ENCODE data around the gene ERFL.

Gene ERFL

DNA sequence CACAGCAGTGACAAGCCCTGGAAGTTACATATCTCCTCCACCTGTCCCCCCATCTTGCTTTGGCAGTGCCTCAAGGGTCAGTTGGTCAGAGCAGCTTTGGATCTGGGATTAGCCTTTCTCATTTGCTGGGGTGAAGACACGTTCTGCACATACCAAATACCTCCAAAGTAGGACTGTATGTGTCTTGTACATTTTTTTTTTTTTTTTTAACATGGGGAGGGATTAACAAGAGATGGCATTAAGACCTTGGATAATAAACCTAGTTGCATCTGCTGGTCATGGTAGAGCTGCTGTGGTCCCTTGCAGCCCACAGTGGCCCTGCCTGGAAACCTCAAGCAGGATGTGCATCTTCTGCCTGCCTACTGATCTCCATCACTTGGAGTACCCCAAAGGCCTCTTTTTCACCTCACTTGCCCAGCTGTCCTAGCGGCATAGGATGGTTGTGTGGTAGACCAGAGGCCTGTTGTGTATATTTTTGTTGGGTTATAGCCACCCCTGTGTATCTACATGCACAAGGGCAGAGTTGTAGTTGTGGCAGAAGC is 65.7 kb downstream of the ERFL start:
- TF ChIP-seq CTCF (IDR thresholded peaks at IDR 0.05; ENCODE audit: low read depth, low read length, missing control alignments): no peak
- H3K4me3 ChIP-seq (replicated peaks; ENCODE audit: low read depth, low read length): peak overlapping the region; percentile 100
- no peak for DNase-seq (ENCODE audit: extremely low read depth, low read depth)

- no peak for DNase-seq (ENCODE audit: extremely low read depth, low read depth)
- no peak for TF ChIP-seq CTCF (IDR thresholded peaks at IDR 0.05; ENCODE audit: low read depth, low read length, missing control alignments)
- H3K4me3 ChIP-seq (replicated peaks; ENCODE audit: low read depth, low read length): peak overlapping the region; percentile 100
Observed at GRCh38 chr19:41861846-41862245, 66.4 kb downstream of the ERFL start.

GRCh38 chr19:41861116-41861768 is 67.0 kb downstream of the ERFL start:
- no peak for DNase-seq (ENCODE audit: extremely low read depth, low read depth)
- no peak for TF ChIP-seq CTCF (IDR thresholded peaks at IDR 0.05; ENCODE audit: low read depth, low read length, missing control alignments)
- H3K4me3 ChIP-seq (replicated peaks; ENCODE audit: low read depth, low read length): peak overlapping the region; percentile 100

DNA sequence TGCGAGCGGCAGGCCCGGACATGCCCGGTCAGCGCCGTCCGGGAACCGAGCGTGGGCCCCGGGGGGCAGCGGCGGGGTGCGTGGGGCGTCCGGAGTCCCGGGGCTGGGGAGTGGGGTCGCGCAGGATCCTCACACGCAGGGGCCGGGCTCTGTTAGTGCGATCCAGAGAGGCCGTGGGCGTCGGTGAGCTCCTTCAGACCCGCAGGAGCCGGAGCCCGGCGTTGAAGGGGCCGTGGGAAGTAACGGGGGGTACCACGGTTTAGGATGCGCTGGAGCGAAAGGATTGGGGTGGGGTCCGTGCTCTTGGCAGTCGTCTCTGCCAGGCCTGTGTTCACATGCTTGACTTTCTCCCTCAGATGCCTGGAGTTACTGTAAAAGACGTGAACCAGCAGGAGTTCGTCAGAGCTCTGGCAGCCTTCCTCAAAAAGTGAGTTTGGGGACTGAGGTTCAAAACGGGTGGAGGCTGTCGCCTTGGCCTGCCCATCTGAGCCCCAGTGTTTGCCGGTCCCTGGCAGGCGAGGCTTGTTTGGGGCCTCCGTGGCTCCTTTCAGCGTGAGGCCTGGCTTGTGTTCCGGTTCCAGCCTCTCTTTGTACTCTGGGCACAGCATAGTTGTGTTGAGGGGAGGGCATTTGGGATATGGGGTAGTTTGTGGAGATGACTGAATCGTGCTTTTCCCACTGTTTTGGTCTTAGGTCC is 67.7 kb downstream of the ERFL start:
- DNase-seq (ENCODE audit: extremely low read depth, low read depth): no peak
- H3K4me3 ChIP-seq (replicated peaks; ENCODE audit: low read depth, low read length): peak overlapping the region; percentile 100
- TF ChIP-seq CTCF (IDR thresholded peaks at IDR 0.05; ENCODE audit: low read depth, low read length, missing control alignments): no peak

DNA sequence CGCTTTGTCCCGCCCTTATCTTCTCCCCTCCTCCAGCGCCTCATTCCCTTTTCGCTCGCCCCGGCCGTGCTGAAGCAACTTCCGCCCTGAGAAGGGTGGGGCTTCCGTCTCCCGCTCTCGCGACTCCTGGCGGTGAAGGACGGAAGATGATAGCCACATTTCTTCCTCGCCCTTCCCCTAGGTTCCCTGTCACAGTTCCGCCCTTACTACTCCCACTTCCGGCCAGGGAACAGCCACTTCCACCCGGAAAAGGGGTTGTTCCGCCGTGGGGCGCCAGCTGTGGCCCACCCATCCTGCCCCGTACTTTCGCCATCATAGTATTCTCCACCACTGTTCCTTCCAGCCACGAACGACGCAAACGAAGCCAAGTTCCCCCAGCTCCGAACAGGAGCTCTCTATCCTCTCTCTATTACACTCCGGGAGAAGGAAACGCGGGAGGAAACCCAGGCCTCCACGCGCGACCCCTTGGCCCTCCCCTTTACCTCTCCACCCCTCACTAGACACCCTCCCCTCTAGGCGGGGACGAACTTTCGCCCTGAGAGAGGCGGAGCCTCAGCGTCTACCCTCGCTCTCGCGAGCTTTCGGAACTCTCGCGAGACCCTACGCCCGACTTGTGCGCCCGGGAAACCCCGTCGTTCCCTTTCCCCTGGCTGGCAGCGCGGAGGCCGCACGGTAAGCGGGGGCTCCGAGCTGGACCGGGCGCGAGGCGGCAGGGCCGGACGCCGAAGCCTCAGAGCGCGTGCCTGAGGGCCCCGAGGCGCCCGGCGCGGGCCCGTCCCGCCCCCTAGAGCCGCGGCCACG is 68.4 kb downstream of the ERFL start, which contains the start of gene RPS19:
TSS of gene RPS19 (plus strand) at position 638 of the 801 bp plus-strand sequence. CDS start 520 bp downstream, outside the sequence.
- peak; percentile 96 for DNase-seq (ENCODE audit: extremely low read depth, low read depth)
- TF ChIP-seq CTCF (IDR thresholded peaks at IDR 0.05; ENCODE audit: low read depth, low read length, missing control alignments): peak; percentile 59
- H3K4me3 ChIP-seq (replicated peaks; ENCODE audit: low read depth, low read length): peak within 1 kb of the TSS; percentile 100

- no peak for TF ChIP-seq CTCF (IDR thresholded peaks at IDR 0.05; ENCODE audit: low read depth, low read length, missing control alignments)
- no peak for DNase-seq (ENCODE audit: extremely low read depth, low read depth)
- peak overlapping the region; percentile 100 for H3K4me3 ChIP-seq (replicated peaks; ENCODE audit: low read depth, low read length)
Observed at GRCh38 chr19:41859213-41859617, 69.0 kb downstream of the ERFL start.
